Muscle layer of duodenum (tissue), 2 donors: ENCODE results near the gene NUP62.

Experiments used
- H3K27ac ChIP-seq: one replicate; pipeline ENCODE4 v1.7.0; 2013; ENCODE audit warnings: mild to moderate bottlenecking, low read length
- H3K27me3 ChIP-seq: one replicate; pipeline ENCODE4 v1.7.0; 2013; ENCODE audit warnings: low read depth, mild to moderate bottlenecking, control low read depth, low read length
- H3K36me3 ChIP-seq, 2 donors: one replicate each; pipeline ENCODE4 v1.7.0; 2013; ENCODE audit warnings: low read length in 2 of 2, control low read depth in 1 of 2, mild to moderate bottlenecking in 1 of 2; ENCODE audit not compliant: insufficient read depth in 2 of 2, control insufficient read depth in 1 of 2
- H3K4me1 ChIP-seq, 2 donors: one replicate each; pipeline ENCODE4 v1.7.0; 2013; ENCODE audit warnings: low read length in 2 of 2, mild to moderate bottlenecking in 2 of 2, control low read depth in 1 of 2, moderate library complexity in 1 of 2; ENCODE audit not compliant: insufficient read depth in 2 of 2, control insufficient read depth in 1 of 2
- H3K4me3 ChIP-seq, 2 donors: one replicate each; pipeline ENCODE4 v1.7.0; 2013; ENCODE audit warnings: low read length in 2 of 2, low read depth in 1 of 2, mild to moderate bottlenecking in 1 of 2
- H3K9me3 ChIP-seq, 2 donors: one replicate each; pipeline ENCODE4 v1.7.0; 2013; ENCODE audit warnings: low read length in 2 of 2, control low read depth in 1 of 2, mild to moderate bottlenecking in 1 of 2; ENCODE audit not compliant: control insufficient read depth in 1 of 2
- donor health status: healthy.

The NUP62 gene

GRCh38 chr19:49859682-49860335 lies 69.5 kb downstream of the NUP62 start:
- Histone ChIP-seq H3K9me3 (no peaks in the 10 kb centered on the region), H3K4me1 (peaks cover 0 to under 1% of the 10 kb centered on the region in 2 donors), H3K36me3 (peaks cover 18 to 79% of the 10 kb centered on the region in 2 donors), H3K27ac (no peak overlapping the region), H3K4me3 (no peak overlapping the region), H3K27me3 (no peaks in the 10 kb centered on the region)

GRCh38 chr19:49858088-49858985 lies 71.0 kb downstream of the NUP62 start:
- Histone ChIP-seq H3K4me3 (no peak overlapping the region), H3K36me3 (peaks cover 9 to 70% of the 10 kb centered on the region in 2 donors), H3K4me1 (peaks cover 0 to 5% of the 10 kb centered on the region in 2 donors), H3K27me3 (no peaks in the 10 kb centered on the region), H3K9me3 (no peaks in the 10 kb centered on the region), H3K27ac (no peak overlapping the region)

GRCh38 chr19:49857838-49858087 lies 71.5 kb downstream of the NUP62 start:
- H3K4me1 ChIP-seq = peaks cover 2 to 10% of the 10 kb centered on the region in 2 donors
- H3K27me3 ChIP-seq = no peaks in the 10 kb centered on the region
- H3K36me3 ChIP-seq = peaks cover 7 to 66% of the 10 kb centered on the region in 2 donors
- H3K9me3 ChIP-seq = no peaks in the 10 kb centered on the region
- H3K4me3 ChIP-seq = no peak overlapping the region
- no peak overlapping the region for H3K27ac ChIP-seq

GRCh38 chr19:49857061-49857837 lies 72.1 kb downstream of the NUP62 start:
- Histone ChIP-seq H3K4me1 (peaks cover 7 to 15% of the 10 kb centered on the region in 2 donors), H3K4me3 (no peak overlapping the region), H3K27me3 (no peaks in the 10 kb centered on the region), H3K9me3 (no peaks in the 10 kb centered on the region), H3K36me3 (peaks cover 7 to 66% of the 10 kb centered on the region in 2 donors), H3K27ac (no peak overlapping the region)
